IMR-90 (cell line): ENCODE data around the gene KIDINS220. TPM values are rescaled to one million over a fixed set of nuclear protein-coding genes. Genes with fewer than 3 reads are reported as not detected.

Experiments
- ATAC-seq: fragments of 200-7000 bp; cut with Tn5 transposase; 2 replicates; pipeline ENCODE4 v1.9.1; 2020; ENCODE audit warnings: low read depth, mild to moderate bottlenecking, moderate library complexity
- BruUV-seq: library from RNA; stranded (reverse); fragments of 400-500 nt; replicated peaks from 2 replicates; lab custom pipeline; 2021; lab: Mats Ljungman, UMichigan
- CTCF ChIA-PET: fragments of 300-600 bp; formaldehyde crosslinking; extraction: SDS; loops from one replicate; lab custom pipeline; 2021; ENCODE audit warnings: antibody characterized with exemption; lab: Yijun Ruan, JAX
- POLR2A ChIA-PET: fragments of 300-600 bp; sonication (Branson Sonifier 250); formaldehyde crosslinking; loops from one replicate; lab custom pipeline; 2022; ENCODE audit warnings: antibody characterized with exemption; ENCODE audit not compliant: unreplicated experiment; lab: Charles Lee
- DNase-seq: peaks from one replicate; pipeline ENCODE4 v3.0.0; 2013
- H2AFZ ChIP-seq: replicated peaks from 2 replicates; pipeline ENCODE3; 2013; ENCODE audit warnings: low read length, mild to moderate bottlenecking; ENCODE audit not compliant: poor library complexity
- H2AK5ac ChIP-seq: 2 replicates; pipeline ENCODE4 v1.6.1; 2013; ENCODE audit warnings: low read depth, low read length, inconsistent platforms
- H2AK9ac ChIP-seq: replicated peaks from 2 replicates; pipeline ENCODE3; 2013; ENCODE audit warnings: mild to moderate bottlenecking, low read depth, low read length, moderate library complexity; ENCODE audit not compliant: poor library complexity
- H2BK120ac ChIP-seq: 2 replicates; pipeline ENCODE4 v1.6.1; 2013; ENCODE audit warnings: low read depth, low read length, inconsistent platforms
- H2BK15ac ChIP-seq: 3 replicates; pipeline ENCODE4 v1.6.1; 2013; ENCODE audit warnings: low read depth, low read length, inconsistent platforms
- H2BK20ac ChIP-seq: 2 replicates; pipeline ENCODE4 v1.6.1; 2013; ENCODE audit warnings: low read depth, mild to moderate bottlenecking, inconsistent platforms, low read length, moderate library complexity
- H2BK5ac ChIP-seq: 2 replicates; pipeline ENCODE4 v1.6.1; 2013; ENCODE audit warnings: mild to moderate bottlenecking, low read depth, low read length, inconsistent platforms; ENCODE audit not compliant: poor library complexity, severe bottlenecking
- H3K14ac ChIP-seq: replicated peaks from 2 replicates; pipeline ENCODE4 v1.6.1; 2013; ENCODE audit warnings: low read depth, low read length, inconsistent platforms
- H3K18ac ChIP-seq: 2 replicates; pipeline ENCODE4 v1.6.1; 2013; ENCODE audit warnings: low read depth, low read length, control low read depth
- H3K23ac ChIP-seq: 2 replicates; pipeline ENCODE4 v1.6.1; 2013; ENCODE audit warnings: low read depth, low read length, inconsistent platforms
- H3K27ac ChIP-seq: 2 replicates; pipeline ENCODE4 v1.5.1; 2013; ENCODE audit warnings: mild to moderate bottlenecking, control low read depth, low read length; ENCODE audit not compliant: insufficient read depth
- H3K27me3 ChIP-seq: 2 replicates; pipeline ENCODE4 v1.6.1; 2013; ENCODE audit warnings: low read length; ENCODE audit not compliant: control insufficient read depth, insufficient read depth
- H3K36me3 ChIP-seq: 2 replicates; pipeline ENCODE4 v1.6.1; 2013; ENCODE audit warnings: low read length, mixed read lengths; ENCODE audit not compliant: control insufficient read depth, insufficient read depth
- H3K4ac ChIP-seq: 2 replicates; pipeline ENCODE4 v1.6.1; 2013; ENCODE audit warnings: low read depth, low read length, inconsistent platforms
- H3K4me1 ChIP-seq: 2 replicates; pipeline ENCODE4 v1.6.1; 2013; ENCODE audit warnings: low read length, mixed read lengths; ENCODE audit not compliant: control insufficient read depth, insufficient read depth
- H3K4me2 ChIP-seq: 2 replicates; pipeline ENCODE4 v1.6.1; 2013; ENCODE audit warnings: low read depth, mild to moderate bottlenecking, control low read depth, low read length, moderate library complexity
- H3K4me3 ChIP-seq: 2 replicates; pipeline ENCODE4 v1.5.1; 2013; ENCODE audit warnings: low read depth, mild to moderate bottlenecking, control low read depth, low read length, moderate library complexity; ENCODE audit not compliant: insufficient read depth
- H3K56ac ChIP-seq: 2 replicates; pipeline ENCODE4 v1.6.1; 2013; ENCODE audit warnings: low read length, inconsistent platforms; ENCODE audit not compliant: insufficient read depth; ENCODE audit errors: extremely low read depth
- H3K79me1 ChIP-seq, 2 experiments: 2 replicates each; pipeline ENCODE4 v1.6.1; 2013; ENCODE audit warnings: low read length in 2 of 2, inconsistent platforms in 1 of 2, low read depth in 1 of 2
- H3K9ac ChIP-seq: 2 replicates; pipeline ENCODE4 v1.6.1; 2013; ENCODE audit warnings: low read depth, low read length, control low read depth
- H3K9me1 ChIP-seq: 2 replicates; pipeline ENCODE4 v1.6.1; 2013; ENCODE audit warnings: low read length, inconsistent platforms; ENCODE audit not compliant: insufficient read depth
- H3K9me3 ChIP-seq: 2 replicates; pipeline ENCODE4 v1.6.1; 2013; ENCODE audit warnings: low read length; ENCODE audit not compliant: control insufficient read depth, insufficient read depth
- H4K20me1 ChIP-seq: 2 replicates; pipeline ENCODE4 v1.6.1; 2013; ENCODE audit warnings: low read length, inconsistent platforms; ENCODE audit not compliant: insufficient read depth
- H4K5ac ChIP-seq: 2 replicates; pipeline ENCODE4 v1.6.1; 2013; ENCODE audit warnings: mild to moderate bottlenecking, low read depth, low read length, control low read depth
- H4K8ac ChIP-seq, 2 experiments: 2 replicates each; pipeline ENCODE4 v1.6.1; 2013; ENCODE audit warnings: low read depth in 2 of 2, low read length in 2 of 2, control low read depth in 1 of 2, inconsistent platforms in 1 of 2
- H4K91ac ChIP-seq: 2 replicates; pipeline ENCODE4 v1.6.1; 2013; ENCODE audit warnings: low read depth, low read length, inconsistent platforms; ENCODE audit not compliant: insufficient read depth
- CHD1 ChIP-seq: IDR thresholded peaks from 2 replicates; pipeline ENCODE4 v1.6.1; 2012; ENCODE audit warnings: low read depth, low read length, improper control_type of control experiment
- ELK1 ChIP-seq: fragments of 150-350 bp; IDR thresholded peaks from 2 replicates; pipeline ENCODE4 v1.6.1; 2016; ENCODE audit warnings: low read depth, mild to moderate bottlenecking, low read length, moderate library complexity, borderline replicate concordance
- FOS ChIP-seq: fragments of 150-350 bp; IDR thresholded peaks from 2 replicates; pipeline ENCODE4 v1.6.1; 2016; ENCODE audit warnings: low read depth, low read length
- NFE2L2 ChIP-seq: fragments of 150-350 bp; IDR thresholded peaks from 2 replicates; pipeline ENCODE4 v1.6.1; 2016; ENCODE audit warnings: low read depth, mild to moderate bottlenecking, low read length
- RAD21 ChIP-seq: IDR thresholded peaks from 2 replicates; pipeline ENCODE4 v1.6.1; 2012; ENCODE audit warnings: low read length, improper control_type of control experiment
- SMC3 ChIP-seq: fragments of 150-350 bp; IDR thresholded peaks from 2 replicates; pipeline ENCODE4 v1.6.1; 2016; ENCODE audit warnings: low read depth, mild to moderate bottlenecking, antibody characterized with exemption, low read length, moderate library complexity
- WGBS, 2 experiments: methylation state at CpG; one replicate each; pipeline versions ENCODE4 v1.1.5 to v1.1.7; 2013; ENCODE audit warnings: missing lambda C conversion rate in 2 of 2; ENCODE audit not compliant: insufficient read length in 1 of 2; ENCODE audit errors: extremely low coverage in 2 of 2; 5-methylcytosine and 5-hydroxymethylcytosine counted together
- dilution Hi-C: fragments of 300-500 bp; cut with HindIII; formaldehyde crosslinking; loops from one replicate; pipeline ENCODE4 v1.14.3; 2018; ENCODE audit warnings: low sequenced_read_pairs; ENCODE audit not compliant: unreplicated experiment
- in situ Hi-C: fragments of 300-500 bp; cut with MboI; formaldehyde crosslinking; loops from 3 replicates; pipeline ENCODE4 v1.14.3; 2019; ENCODE audit warnings: low sequenced_read_pairs, inconsistent platforms, mixed read lengths
- intact Hi-C: fragments of 100-400 bp; cut with micrococcal nuclease; formaldehyde crosslinking; loops from 2 replicates; pipeline ENCODE4 v1.10.0; 2022
- polyA plus RNA-seq, 3 experiments: library from polyadenylated mRNA; depleted of rRNA; stranded (reverse); fragments of >200 nt; gene quantifications; 2 replicates each; pipeline ENCODE4 v1.2.3, GENCODE V29; 2012; ENCODE audit warnings: low replicate concordance in 1 of 3
- total RNA-seq: library from RNA; depleted of rRNA; stranded (reverse); fragments of >200 nt; gene quantifications from 2 replicates; pipeline ENCODE4 v1.2.3, GENCODE V29; 2012
- TF ChIP-seq, protein P1 (sequence below): fragments of 150-350 bp; IDR thresholded peaks from 2 replicates; pipeline ENCODE4 v1.6.1; 2017; ENCODE audit warnings: mild to moderate bottlenecking, antibody characterized with exemption, low read length, low read depth

The KIDINS220 gene
- total and polyA plus RNA-seq, 2 of the 4 experiments (the other 2 are of a cell fraction) = 23.1 to 63.4 TPM

GRCh38 chr2:8684540-8684877, 152.9 kb downstream of the KIDINS220 start:
- H2BK5ac ChIP-seq = peak overlapping the region; percentile 8
- no peak overlapping the region for H2AK5ac ChIP-seq
- DNase-seq (peak; percentile 47), ATAC-seq (no peak)
- H3K36me3 ChIP-seq = peaks cover 5% of the 10 kb centered on the region
- H2BK20ac ChIP-seq = no peak overlapping the region; the same call in 1 of the 2 replicates
- WGBS, 2 experiments = 8% methylated on average over 2 of the region's 3 CpGs; no CpG with 5 or more reads in 1 of the 2 experiments
- no peaks in the 10 kb centered on the region for H3K27me3 ChIP-seq
- H4K91ac ChIP-seq = no peak overlapping the region; the same call in 1 of the 2 replicates
- peak overlapping the region; percentile 13; the same call in 1 of the 2 replicates for H3K23ac ChIP-seq
- no peaks in the 10 kb centered on the region for H3K9me3 ChIP-seq
- H2AFZ ChIP-seq = peak overlapping the region; percentile 4
- H2BK15ac ChIP-seq = no peak overlapping the region
- no TSS peak for BruUV-seq
- peaks cover 8% of the 10 kb centered on the region for H3K4me1 ChIP-seq
- H3K4ac ChIP-seq = peak overlapping the region; percentile 42; the same call in 1 of the 2 replicates
- intact Hi-C loops = loop anchor here (5.0 to 10.0 kb wide), 6 partner anchors 170 to 837 kb away; no protein-coding TSS in a partner anchor
- H3K18ac ChIP-seq = 0 out of 2 replicates have a peak overlapping the region, but pooled peaks have one; percentile 3
- H4K20me1 ChIP-seq = peaks cover 21% of the 10 kb centered on the region
- in situ Hi-C loops = loop anchor here (10.0 to 25.0 kb wide), 5 partner anchors 380 to 1572 kb away; no protein-coding TSS in a partner anchor
- H3K4me3 ChIP-seq = peak overlapping the region; percentile 51
- peak overlapping the region; percentile 83 for H3K4me2 ChIP-seq
- H4K8ac ChIP-seq = no peak overlapping the region
- dilution Hi-C loops = no loop called here
- TF ChIP-seq RAD21 = peak; percentile 11; the same call in 1 of the 2 replicates
- no peak for TF ChIP-seq ELK1
- no peak for TF ChIP-seq NFE2L2
- TF ChIP-seq CHD1 = peak; percentile 93
- no peak for TF ChIP-seq SMC3
- TF ChIP-seq, protein P1, sequence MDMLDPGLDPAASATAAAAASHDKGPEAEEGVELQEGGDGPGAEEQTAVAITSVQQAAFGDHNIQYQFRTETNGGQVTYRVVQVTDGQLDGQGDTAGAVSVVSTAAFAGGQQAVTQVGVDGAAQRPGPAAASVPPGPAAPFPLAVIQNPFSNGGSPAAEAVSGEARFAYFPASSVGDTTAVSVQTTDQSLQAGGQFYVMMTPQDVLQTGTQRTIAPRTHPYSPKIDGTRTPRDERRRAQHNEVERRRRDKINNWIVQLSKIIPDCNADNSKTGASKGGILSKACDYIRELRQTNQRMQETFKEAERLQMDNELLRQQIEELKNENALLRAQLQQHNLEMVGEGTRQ = no peak
- TF ChIP-seq FOS = no peak
- CTCF ChIA-PET = interaction anchor here (0.6 kb wide), 1 partner anchor 85 kb away, joined by 3 read pairs; no protein-coding TSS in a partner anchor
- peak overlapping the region; percentile 74 for H3K14ac ChIP-seq
- 0 out of 2 replicates have a peak overlapping the region, but pooled peaks have one; percentile 42 for H2BK120ac ChIP-seq
- H3K56ac ChIP-seq = peak overlapping the region; percentile 50; the same call in 1 of the 2 replicates
- H3K9me1 ChIP-seq = no peaks in the 10 kb centered on the region
- peak overlapping the region; percentile 86 for H3K9ac ChIP-seq
- H2AK9ac ChIP-seq = no peak overlapping the region
- peaks cover 0 to 6% of the 10 kb centered on the region in 2 experiments; a peak in 2 of 4 replicates for H3K79me1 ChIP-seq
- H4K5ac ChIP-seq = no peak overlapping the region
- POLR2A ChIA-PET = interaction anchor here (0.5 to 0.6 kb wide), 3 partner anchors 15 to 769 kb away, joined by 3 read pairs; no protein-coding TSS in a partner anchor
- H3K27ac ChIP-seq = peak overlapping the region; percentile 69
